SK-N-DZ (cell line): ENCODE measurements around the gene SRRM4.
"Not testable (repeated sequence)": the region's sequence is repeated elsewhere in the genome, so short reads cannot be mapped to it uniquely, and the experiment has no call there.

Experiments
- DNase-seq: peaks from one replicate; pipeline ENCODE4 v3.0.0-alpha.2; 2015; ENCODE audit warnings: low spot score

Gene SRRM4

DNA sequence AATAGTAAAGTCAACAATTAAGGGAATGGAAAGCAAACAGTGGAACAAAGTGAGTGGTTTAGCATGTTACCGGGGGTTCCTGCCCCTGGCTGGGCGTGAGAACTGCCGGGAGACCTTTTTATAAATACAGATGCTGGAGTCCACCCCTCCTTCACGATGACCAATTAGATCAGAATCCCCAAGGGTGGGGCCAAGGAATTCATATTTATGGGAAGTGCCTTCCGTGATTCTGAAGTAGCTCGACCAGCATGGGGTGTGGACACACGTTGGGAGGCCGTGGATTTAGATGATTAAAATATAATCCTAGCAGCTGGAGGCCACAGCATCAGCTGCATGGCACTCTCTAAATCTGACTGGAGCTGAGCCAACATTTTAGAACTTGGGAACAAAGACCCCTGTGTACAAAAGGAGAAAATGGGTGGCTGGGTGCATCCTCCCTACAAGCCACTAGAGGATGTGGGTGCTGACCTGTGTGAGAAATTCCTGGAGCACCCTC, 87.9 kb downstream of the SRRM4 start:
- no peak for DNase-seq

- no peak for DNase-seq
Measured at GRCh38 chr12:119071176-119071575, 89.8 kb downstream of the SRRM4 start.

DNA sequence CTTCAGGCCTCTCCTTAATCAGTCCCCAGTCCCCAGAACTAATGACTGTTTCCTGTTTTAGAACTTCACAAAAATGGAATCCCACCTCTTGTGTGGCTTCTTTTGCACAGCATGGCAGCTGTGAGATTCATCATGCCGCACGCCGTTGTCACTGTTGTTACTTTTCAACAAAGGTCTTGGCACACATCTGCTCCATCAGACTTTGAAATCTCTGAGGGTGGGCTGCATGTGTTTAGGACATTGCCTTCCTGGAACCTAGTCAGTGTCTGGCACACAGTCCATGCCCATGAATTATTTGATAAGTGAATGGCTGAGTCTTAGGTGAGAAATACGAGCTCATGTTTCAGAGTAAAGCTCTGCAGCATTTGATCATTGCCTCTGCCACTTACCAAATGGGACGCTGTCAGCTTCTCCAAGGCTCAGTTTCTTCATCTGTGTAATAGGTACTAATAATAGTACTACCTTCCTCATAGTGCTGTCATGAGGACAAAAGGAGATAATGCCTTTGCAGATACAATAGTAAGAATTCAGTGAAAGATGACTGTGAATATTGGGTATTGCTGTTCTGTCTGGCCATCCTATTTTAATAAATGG, 90.4 kb downstream of the SRRM4 start:
- peak; percentile 41 for DNase-seq

DNA sequence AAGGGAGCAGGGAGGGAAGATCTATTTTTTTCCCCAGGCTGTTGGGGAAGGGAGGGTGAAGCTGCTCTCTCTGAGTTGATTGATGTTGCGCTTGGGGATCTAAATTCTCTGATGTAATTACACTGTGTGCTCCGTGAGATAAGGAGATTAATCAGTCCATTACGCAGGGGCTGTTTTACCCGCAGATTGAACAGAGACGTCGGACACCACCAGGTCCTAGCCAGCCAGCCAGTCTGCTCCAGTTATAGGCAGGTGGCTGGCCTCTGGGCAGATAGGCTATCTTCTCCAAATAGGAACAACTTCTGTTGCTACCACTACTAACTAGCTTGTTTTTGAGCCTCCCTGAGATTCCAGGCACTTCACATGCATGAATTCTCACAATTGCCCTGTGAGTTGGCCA, 91.1 kb downstream of the SRRM4 start:
- peak; percentile 98 for DNase-seq

DNA sequence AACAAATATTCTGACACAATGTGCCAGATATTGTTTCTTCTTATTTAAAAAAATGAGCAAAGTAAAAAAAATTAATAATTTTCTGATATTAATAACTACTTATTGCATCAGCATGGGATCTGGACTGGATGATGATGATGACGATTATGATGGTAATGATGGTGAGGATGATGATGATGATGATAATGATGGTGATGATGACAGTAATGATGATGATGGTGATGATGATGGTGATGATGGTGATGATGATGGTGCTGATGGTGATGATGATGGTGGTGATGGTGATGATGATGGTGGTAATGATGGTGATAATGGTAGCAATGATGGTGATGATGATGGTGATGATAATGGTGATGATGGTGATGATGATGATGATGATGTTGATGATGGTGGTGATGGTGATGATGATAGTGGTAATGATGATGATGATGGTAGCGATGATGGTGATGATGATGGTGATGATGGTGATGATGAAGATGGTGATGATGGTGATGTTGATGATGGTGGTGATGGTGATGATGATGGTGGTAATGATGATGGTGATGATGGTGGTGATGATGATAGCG, 94.0 kb downstream of the SRRM4 start:
- DNase-seq = no peak

- no peak for DNase-seq
Measured at GRCh38 chr12:119075918-119076317, 94.6 kb downstream of the SRRM4 start.

DNA sequence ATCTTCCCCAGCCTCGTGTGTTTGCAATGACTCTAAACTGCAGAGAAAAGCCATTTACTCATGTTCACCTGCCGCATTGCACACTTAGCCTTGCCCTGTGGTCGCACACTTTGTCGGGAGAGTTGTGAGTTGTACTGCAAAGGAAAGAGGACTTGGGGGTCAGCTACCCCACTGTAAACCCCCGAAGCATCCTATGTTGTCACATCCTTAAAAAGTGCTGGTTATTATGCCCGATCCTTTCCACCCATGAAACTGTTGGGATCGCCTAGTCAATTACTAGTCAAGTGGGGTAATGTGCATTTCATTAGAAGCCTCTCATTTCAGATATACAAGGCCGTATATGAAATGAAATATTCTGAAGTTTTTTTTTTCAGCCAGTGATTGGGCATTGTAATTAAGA, 98.2 kb downstream of the SRRM4 start:
- DNase-seq = no peak

DNA sequence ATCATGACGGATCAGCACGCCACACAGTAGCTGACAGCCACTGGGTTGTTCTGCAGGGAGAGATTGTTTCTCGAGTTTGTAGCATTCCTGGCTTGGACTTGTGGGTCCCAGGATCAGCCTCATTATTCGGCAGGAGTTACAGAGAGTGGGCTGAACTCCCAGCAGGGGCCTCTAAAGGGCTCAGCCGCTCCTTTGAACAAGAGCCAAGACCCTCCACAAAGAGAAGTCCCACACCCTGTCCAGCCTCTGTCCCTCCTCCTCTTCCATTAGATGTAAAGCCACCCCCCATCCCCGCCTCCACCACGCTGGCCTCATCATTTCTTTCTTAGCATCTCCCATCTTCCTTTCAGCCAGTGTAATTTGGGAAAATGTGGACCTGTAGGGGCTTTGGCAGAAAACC, 100.7 kb downstream of the SRRM4 start:
- DNase-seq = no peak

GRCh38 chr12:119082496-119082895, 101.2 kb downstream of the SRRM4 start:
- no peak for DNase-seq

GRCh38 chr12:119088685-119089379, 107.5 kb downstream of the SRRM4 start:
- DNase-seq = no peak

GRCh38 chr12:119089380-119090013, 108.2 kb downstream of the SRRM4 start:
- no peak for DNase-seq

DNA sequence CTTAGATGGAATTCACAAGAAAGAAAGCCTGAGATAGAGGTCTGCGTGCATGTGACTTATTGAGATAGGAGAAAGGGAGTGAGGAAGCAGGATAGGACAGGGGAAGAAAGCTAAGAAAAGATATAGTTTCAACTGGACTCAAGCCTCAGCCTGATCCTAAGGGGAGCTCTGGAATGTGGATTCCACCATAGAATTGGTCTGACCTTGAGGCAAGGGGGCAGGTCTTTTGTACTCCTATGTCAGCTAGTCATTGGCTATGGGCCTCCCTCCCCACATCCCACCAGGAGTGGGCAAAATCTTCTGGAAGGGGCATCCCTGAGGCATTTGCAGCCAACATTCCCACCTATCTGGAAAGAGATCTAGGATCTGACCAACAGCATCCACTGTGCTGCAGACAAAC, 108.9 kb downstream of the SRRM4 start:
- no peak for DNase-seq

DNA sequence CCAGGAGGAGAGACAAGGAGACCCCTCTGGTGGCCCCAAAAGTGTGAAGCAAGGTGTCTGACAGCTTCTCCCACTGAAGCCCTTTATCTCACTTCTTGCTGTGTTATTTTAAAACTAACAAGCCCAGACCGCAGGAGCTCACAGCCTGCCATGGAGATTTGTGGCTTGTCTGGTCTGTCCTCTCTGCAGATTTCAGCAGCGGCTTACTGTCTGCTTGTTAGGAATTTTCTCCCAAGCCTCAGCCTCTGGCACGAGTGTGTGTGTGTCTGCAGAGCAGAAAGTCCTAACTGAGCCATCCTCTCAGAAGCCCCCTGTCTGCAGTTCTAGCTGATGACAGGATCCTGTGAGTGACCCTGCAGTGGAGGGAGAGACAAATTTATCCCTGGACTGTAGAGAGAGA, 109.5 kb downstream of the SRRM4 start:
- DNase-seq = no peak

- DNase-seq = peak; percentile 86
Measured at GRCh38 chr12:119096429-119097202, 115.3 kb downstream of the SRRM4 start.

DNA sequence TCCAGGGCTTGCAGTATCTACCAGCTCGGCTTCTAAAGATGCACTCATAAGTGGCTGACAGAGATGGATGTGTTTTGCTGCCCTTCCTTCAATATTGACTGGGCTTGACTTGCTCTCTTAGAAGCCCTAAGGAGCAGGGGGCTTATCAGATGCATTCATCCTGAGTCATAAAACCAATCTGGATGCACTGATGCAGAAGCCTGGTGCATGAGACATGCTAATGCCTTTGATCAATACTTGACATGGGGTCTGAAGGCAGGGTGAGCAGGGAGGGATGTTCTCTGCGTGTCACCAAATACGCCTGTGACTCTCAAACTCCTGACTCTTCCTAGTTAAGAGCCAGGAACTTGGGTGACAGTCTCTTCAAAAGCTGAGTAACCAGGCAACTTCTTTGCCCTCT, 119.6 kb downstream of the SRRM4 start:
- no peak for DNase-seq

DNA sequence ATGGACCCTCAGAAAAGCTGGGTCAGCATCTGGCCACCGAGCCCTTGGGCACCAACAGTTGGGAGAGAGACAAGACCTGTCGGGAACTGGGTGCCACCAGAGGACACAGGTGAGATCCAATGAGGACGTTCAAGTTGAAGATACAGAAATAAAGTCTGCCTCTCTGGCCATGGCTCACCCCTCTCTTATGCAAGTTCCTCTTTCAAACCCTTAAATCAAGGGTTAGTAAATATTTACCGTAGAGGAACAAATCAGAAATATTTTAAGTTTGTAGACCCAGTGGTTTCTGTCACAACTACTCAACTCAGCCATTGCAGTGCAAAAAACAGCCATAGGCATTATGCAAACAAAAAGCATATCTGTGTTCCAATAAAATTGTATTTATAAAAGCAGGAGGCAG, 120.9 kb downstream of the SRRM4 start:
- no peak for DNase-seq

- no peak for DNase-seq
Measured at GRCh38 chr12:119102714-119103113, 121.4 kb downstream of the SRRM4 start.

GRCh38 chr12:119104969-119105368, 123.6 kb downstream of the SRRM4 start:
- not testable (repeated sequence) for DNase-seq

- no peak for DNase-seq
Measured at GRCh38 chr12:119113496-119113986, 132.2 kb downstream of the SRRM4 start.

DNA sequence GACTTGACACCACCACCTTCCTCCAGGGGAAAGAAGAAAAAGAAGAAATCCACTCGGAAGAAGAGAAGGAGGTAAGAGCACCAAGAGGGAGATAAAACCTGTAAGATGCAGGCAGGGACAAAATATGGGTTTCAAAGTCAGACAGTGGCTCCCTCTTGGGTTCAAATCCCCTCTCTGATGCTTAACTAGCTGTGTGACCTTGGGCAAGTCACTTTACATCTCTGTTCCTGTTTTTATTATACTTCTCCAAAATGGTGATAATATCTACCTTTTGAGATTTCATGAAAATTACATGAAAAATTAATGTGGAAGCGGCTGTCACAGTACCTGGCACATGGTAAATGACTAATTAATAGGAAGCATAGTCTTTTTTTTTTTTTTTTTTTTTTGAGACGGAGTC, 133.0 kb downstream of the SRRM4 start:
- DNase-seq = no peak

GRCh38 chr12:119115296-119115905, 134.1 kb downstream of the SRRM4 start:
- DNase-seq = peak; percentile 55
